B cell (primary cell): ENCODE data around the gene CNTD1. TPM values are rescaled to one million over a fixed set of nuclear protein-coding genes. Genes with fewer than 3 reads are reported as not detected.

Experiments used
- ATAC-seq: fragments of 200-7000 bp; cut with Tn5 transposase; one replicate; pipeline ENCODE4 v1.10.0; 2021; ENCODE audit warnings: low read depth, mild to moderate bottlenecking, moderate number of reproducible peaks, moderate library complexity
- CTCF ChIA-PET: fragments of 350-600 bp; sonication (Branson Sonifier 250); formaldehyde crosslinking; loops from one replicate; lab custom pipeline; 2021; ENCODE audit warnings: antibody characterized with exemption, inconsistent platforms; lab: Charles Lee
- POLR2A ChIA-PET: fragments of 350-600 bp; sonication (Branson Sonifier 250); formaldehyde crosslinking; loops from one replicate; lab custom pipeline; 2021; ENCODE audit warnings: antibody characterized with exemption; lab: Charles Lee
- DNase-seq: peaks from one replicate; pipeline ENCODE4 v3.0.0; 2013
- H2AFZ ChIP-seq: 2 replicates; pipeline ENCODE4 v1.6.1; 2012; ENCODE audit warnings: mild to moderate bottlenecking, low read depth, low read length; ENCODE audit not compliant: insufficient read depth, poor library complexity, severe bottlenecking
- H3K27ac ChIP-seq, 2 donors: 1 replicate in 1 of 2; 2 replicates in 1 of 2; pipeline ENCODE4 v1.5.1; 2012 to 2013; ENCODE audit warnings: low read length in 2 of 2, mild to moderate bottlenecking in 2 of 2, moderate library complexity in 1 of 2
- H3K27me3 ChIP-seq, 4 experiments: fragments of 200-600 bp in 1 of 4; sonication (generic) in 1 of 4; replicated peaks in 1 of 4; 1 replicate in 2 of 4; 2 replicates in 2 of 4; pipeline versions ENCODE4 v1.6.1 to v1.7.0; 2013 to 2016; ENCODE audit warnings: low read length in 3 of 4, mild to moderate bottlenecking in 2 of 4, mixed read lengths in 1 of 4, moderate library complexity in 1 of 4; ENCODE audit not compliant: insufficient read depth in 4 of 4, control insufficient read depth in 3 of 4; ENCODE audit errors: control extremely low read depth in 1 of 4
- H3K36me3 ChIP-seq, 2 experiments: replicated peaks in 1 of 2; 1 replicate in 1 of 2; 2 replicates in 1 of 2; pipeline versions ENCODE4 v1.6.1 to v1.7.1; 2013; ENCODE audit warnings: low read length in 1 of 2; ENCODE audit not compliant: insufficient read depth in 2 of 2, control insufficient read depth in 1 of 2; ENCODE audit errors: control extremely low read depth in 1 of 2, extremely low read depth in 1 of 2
- H3K4me1 ChIP-seq, 2 donors: fragments of 200-600 bp in 1 of 2; sonication (generic) in 1 of 2; 1 replicate in 1 of 2; 2 replicates in 1 of 2; pipeline versions ENCODE4 v1.5.1 to v1.6.1; 2013 to 2017; ENCODE audit warnings: low read length in 2 of 2; ENCODE audit not compliant: control insufficient read depth in 2 of 2, insufficient read depth in 2 of 2
- H3K4me2 ChIP-seq: replicated peaks from 2 replicates; pipeline ENCODE3; 2012; ENCODE audit warnings: mild to moderate bottlenecking, low read depth, low read length; ENCODE audit not compliant: poor library complexity, severe bottlenecking
- H3K4me3 ChIP-seq, 5 experiments: fragments of 200-600 bp in 1 of 5; sonication (generic) in 1 of 5; 1 replicate in 3 of 5; 2 replicates in 2 of 5; pipeline versions ENCODE4 v1.5.1 to v1.7.0; 2011 to 2016; ENCODE audit warnings: low read length in 4 of 5, mild to moderate bottlenecking in 4 of 5, low read depth in 2 of 5, control low read depth in 1 of 5, moderate library complexity in 1 of 5; ENCODE audit not compliant: insufficient read depth in 1 of 5; ENCODE audit errors: control extremely low read depth in 1 of 5, extremely low read depth in 1 of 5
- H3K79me2 ChIP-seq: fragments of 200-600 bp; sonication (generic); one replicate; pipeline ENCODE4 v1.6.0; 2016; ENCODE audit warnings: low read length; ENCODE audit not compliant: control insufficient read depth, insufficient read depth
- H3K9ac ChIP-seq: fragments of 200-600 bp; sonication (generic); 2 replicates; pipeline ENCODE4 v1.6.1; 2017; ENCODE audit warnings: mild to moderate bottlenecking, low read length, moderate library complexity
- H3K9me3 ChIP-seq, 3 donors: one replicate each; pipeline versions ENCODE4 v1.6.1 to v1.7.1; 2013; ENCODE audit warnings: low read length in 2 of 3; ENCODE audit not compliant: control insufficient read depth in 2 of 3, insufficient read depth in 1 of 3; ENCODE audit errors: control extremely low read depth in 1 of 3
- H4K20me1 ChIP-seq: 2 replicates; pipeline ENCODE4 v1.6.0; 2012; ENCODE audit warnings: mild to moderate bottlenecking, low read length; ENCODE audit not compliant: insufficient read depth, control insufficient read depth, poor library complexity, severe bottlenecking
- H3K27ac Mint-ChIP-seq: one replicate; pipeline ENCODE4 v1.8.0; 2021; ENCODE audit warnings: mixed read lengths
- H3K27me3 Mint-ChIP-seq: one replicate; pipeline ENCODE4 v1.8.0; 2021; ENCODE audit warnings: mixed read lengths
- H3K4me1 Mint-ChIP-seq: one replicate; pipeline ENCODE4 v1.8.0; 2021; ENCODE audit warnings: mixed read lengths
- H3K4me3 Mint-ChIP-seq: one replicate; pipeline ENCODE4 v1.8.0; 2021; ENCODE audit warnings: mixed read lengths
- H3K9me3 Mint-ChIP-seq: one replicate; pipeline ENCODE4 v1.8.0; 2022; ENCODE audit warnings: mixed read lengths; ENCODE audit not compliant: insufficient read depth
- CTCF ChIP-seq: fragments of 200-600 bp; IDR thresholded peaks from one replicate; pipeline ENCODE4 v1.8.0; 2022; ENCODE audit warnings: antibody characterized with exemption, mild to moderate bottlenecking
- EZH2 ChIP-seq: IDR thresholded peaks from 2 replicates; pipeline ENCODE4 v1.6.1; 2012; ENCODE audit warnings: borderline replicate concordance, low read depth, mild to moderate bottlenecking, moderate library complexity, low read length; ENCODE audit not compliant: insufficient read depth, poor library complexity, severe bottlenecking
- WGBS: methylation state at CpG from one replicate; pipeline ENCODE4 v1.1.5; 2013; ENCODE audit warnings: missing lambda C conversion rate; ENCODE audit not compliant: insufficient coverage; 5-methylcytosine and 5-hydroxymethylcytosine counted together
- intact Hi-C: fragments of 100-400 bp; cut with micrococcal nuclease; formaldehyde crosslinking; loops from one replicate; pipeline ENCODE4 v1.10.0; 2022
- polyA plus RNA-seq: library from polyadenylated mRNA; depleted of rRNA; stranded (reverse); fragments of >200 nt; gene quantifications from 2 replicates; pipeline ENCODE4 v1.2.3, GENCODE V29; 2012
- total RNA-seq, 2 donors: library from RNA; stranded (reverse); fragments of 120-200 nt in 1 of 2; gene quantifications; 1 replicate in 1 of 2; 2 replicates in 1 of 2; pipeline versions ENCODE4 v1.2.3 to v1.2.4, GENCODE V29; 2013 to 2022

Gene CNTD1
- total and polyA plus RNA-seq, 2 donors (not counting 1 experiment from before 2014, with no cell fraction given), result not detected

- H3K27ac Mint-ChIP-seq, result no peak overlapping the region
- TF ChIP-seq CTCF (no peak), EZH2 (no peak)
- Histone ChIP-seq H3K9me3 (no peaks in the 10 kb centered on the region), H3K4me1 (no peaks in the 10 kb centered on the region), H3K27ac (no peak overlapping the region), H4K20me1 (no peaks in the 10 kb centered on the region), H3K27me3 (peaks cover 0 to 6% (median 0%) of the 10 kb centered on the region in 4 experiments), H3K79me2 (no peaks in the 10 kb centered on the region), H2AFZ (no peak overlapping the region), H3K9ac (no peak overlapping the region), H3K4me3 (no peak overlapping the region), H3K4me2 (no peak overlapping the region), H3K36me3 (no peaks in the 10 kb centered on the region)
- intact Hi-C loops, result no loop called here
- 95% methylated on average over 15 of the region's 15 CpGs for WGBS
- DNase-seq (no peak), ATAC-seq (no peak)
- no peaks in the 10 kb centered on the region for H3K9me3 Mint-ChIP-seq
- H3K4me1 Mint-ChIP-seq, result no peaks in the 10 kb centered on the region
- no peaks in the 10 kb centered on the region for H3K27me3 Mint-ChIP-seq
- H3K4me3 Mint-ChIP-seq, result no peak overlapping the region
- CTCF ChIA-PET, result no interaction called here
- POLR2A ChIA-PET, result no interaction called here
Measured at GRCh38 chr17:42852351-42852750, 53.7 kb downstream of the CNTD1 start.

GRCh38 chr17:42853004-42853403 is 54.3 kb downstream of the CNTD1 start:
- intact Hi-C loops, result no loop called here
- ChIA-PET POLR2A (no interaction called here), CTCF (no interaction called here)
- Mint-ChIP-seq H3K27ac (no peak overlapping the region), H3K27me3 (no peaks in the 10 kb centered on the region), H3K4me1 (no peaks in the 10 kb centered on the region), H3K4me3 (no peak overlapping the region), H3K9me3 (no peaks in the 10 kb centered on the region)
- DNase-seq (no peak), ATAC-seq (no peak)
- Histone ChIP-seq H3K9me3 (no peaks in the 10 kb centered on the region), H3K36me3 (no peaks in the 10 kb centered on the region), H4K20me1 (no peaks in the 10 kb centered on the region), H2AFZ (no peak overlapping the region), H3K79me2 (no peaks in the 10 kb centered on the region), H3K4me2 (no peak overlapping the region), H3K27ac (no peak overlapping the region), H3K27me3 (peaks cover 0 to 6% (median 0%) of the 10 kb centered on the region in 4 experiments), H3K4me3 (no peak overlapping the region), H3K4me1 (no peaks in the 10 kb centered on the region), H3K9ac (no peak overlapping the region)
- 54% methylated on average over 1 of the region's 4 CpGs for WGBS
- TF ChIP-seq CTCF (no peak), EZH2 (no peak)
